ENCODE data around the gene SLAMF8.

SLAMF8 gene

GRCh38 chr1:159849626-159850366 is 23.1 kb downstream of the SLAMF8 start:
- DNase-seq, result no peak

- DNase-seq, result no peak
Measured at GRCh38 chr1:159851407-159851806, 24.7 kb downstream of the SLAMF8 start.

GRCh38 chr1:159853417-159854115 is 26.9 kb downstream of the SLAMF8 start:
- no peak for DNase-seq

- DNase-seq, result no peak
Measured at GRCh38 chr1:159854116-159854692, 27.5 kb downstream of the SLAMF8 start.

GRCh38 chr1:159854693-159855192 is 28.1 kb downstream of the SLAMF8 start:
- DNase-seq, result peak; percentile 44

- DNase-seq, result no peak
Measured at GRCh38 chr1:159855709-159856108, 29.0 kb downstream of the SLAMF8 start.

- no peak for DNase-seq
Measured at GRCh38 chr1:159856576-159856975, 29.9 kb downstream of the SLAMF8 start.

GRCh38 chr1:159857889-159858288 is 31.2 kb downstream of the SLAMF8 start:
- DNase-seq, result no peak

GRCh38 chr1:159859767-159860322 is 33.2 kb downstream of the SLAMF8 start:
- no peak for DNase-seq

GRCh38 chr1:159860456-159860855 is 33.8 kb downstream of the SLAMF8 start:
- no peak for DNase-seq

- no peak for DNase-seq
Measured at GRCh38 chr1:159861218-159861617, 34.5 kb downstream of the SLAMF8 start.

GRCh38 chr1:159862031-159862430 is 35.4 kb downstream of the SLAMF8 start:
- no peak for DNase-seq

- no peak for DNase-seq
Measured at GRCh38 chr1:159862557-159862956, 35.9 kb downstream of the SLAMF8 start, which contains the start of gene VSIG8. VSIG8 (minus strand) TSS chr1:159862657; CDS start chr1:159862521, 136 bp downstream.

- no peak for DNase-seq
Measured at GRCh38 chr1:159864262-159864661, 37.6 kb downstream of the SLAMF8 start.

- no peak for DNase-seq
Measured at GRCh38 chr1:159866066-159866465, 39.4 kb downstream of the SLAMF8 start.

GRCh38 chr1:159866905-159867663 is 40.4 kb downstream of the SLAMF8 start:
- no peak for DNase-seq

GRCh38 chr1:159867664-159868026 is 41.0 kb downstream of the SLAMF8 start:
- DNase-seq, result no peak

- DNase-seq, result no peak
Measured at GRCh38 chr1:159868766-159869165, 42.1 kb downstream of the SLAMF8 start.

- DNase-seq, result no peak
Measured at GRCh38 chr1:159869173-159869572, 42.5 kb downstream of the SLAMF8 start.

- DNase-seq, result no peak
Measured at GRCh38 chr1:159869607-159870006, 42.9 kb downstream of the SLAMF8 start.

GRCh38 chr1:159870704-159871103 is 44.0 kb downstream of the SLAMF8 start:
- no peak for DNase-seq

GRCh38 chr1:159872891-159873290 is 46.2 kb downstream of the SLAMF8 start:
- DNase-seq, result no peak

All from T-helper 9 cell (primary cell).